Lower leg skin (tissue), 3 donors: ENCODE results near the gene NEGR1.

Experiments
- CTCF ChIP-seq, 3 donors: fragments of 450-650 bp; IDR thresholded peaks; one replicate each; pipeline ENCODE4 v1.5.1; 2016; ENCODE audit warnings: antibody characterized with exemption in 3 of 3, mild to moderate bottlenecking in 3 of 3, moderate library complexity in 2 of 3
- POLR2A ChIP-seq, 2 donors: fragments of 450-650 bp; IDR thresholded peaks; one replicate each; pipeline ENCODE4 v1.6.1; 2016 to 2017; ENCODE audit warnings: antibody characterized with exemption in 2 of 2, mild to moderate bottlenecking in 1 of 2, moderate library complexity in 1 of 2

GRCh38 chr1:71559880-71560279 is 722.5 kb downstream of the NEGR1 start:
- no peak for TF ChIP-seq CTCF (IDR thresholded peaks at IDR 0.05)
- TF ChIP-seq POLR2A (IDR thresholded peaks at IDR 0.05): no peak
